Mucosa of gallbladder (tissue), 1 donor: ENCODE results near the gene SPINK1. TPM values are rescaled to one million over a fixed set of nuclear protein-coding genes. Genes with fewer than 3 reads are reported as not detected.
"Not testable (repeated sequence)": the region's sequence is repeated elsewhere in the genome, so short reads cannot be mapped to it uniquely, and the experiment has no call there.

Source experiments
- DNase-seq: peaks from one replicate; pipeline ENCODE4 v3.0.0-alpha.2; 2020; ENCODE audit warnings: low spot score
- total RNA-seq: library from RNA; stranded (reverse); gene quantifications from one replicate; pipeline ENCODE4 v1.2.1, GENCODE V29; 2021
- donor health status: DM: no; HTN: no; CAD: no.

Gene SPINK1, protein sequence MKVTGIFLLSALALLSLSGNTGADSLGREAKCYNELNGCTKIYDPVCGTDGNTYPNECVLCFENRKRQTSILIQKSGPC
- 234 TPM for total RNA-seq

DNA sequence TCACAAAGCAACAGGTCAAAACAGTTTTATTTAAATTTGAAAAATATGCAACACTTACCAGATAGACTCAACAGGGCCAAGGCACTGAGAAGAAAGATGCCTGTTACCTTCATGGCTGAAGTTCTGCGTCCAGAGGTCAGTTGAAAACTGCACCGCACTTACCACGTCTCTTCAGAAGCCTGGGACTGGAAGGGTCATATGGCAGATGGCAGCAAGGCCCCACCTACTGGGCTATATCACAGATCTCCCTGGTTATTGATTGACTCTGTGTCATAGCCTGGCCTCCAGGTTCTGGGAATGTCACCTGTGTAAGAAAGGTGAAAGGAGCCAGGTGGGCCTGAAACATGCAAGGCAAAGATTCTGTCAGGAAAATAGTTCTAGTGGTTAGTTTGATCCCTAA lies at the start of gene SPINK1:
Gene SPINK1 (minus strand): TSS at position 207 of the 400 bp plus-strand sequence. CDS start 94 bp downstream, at position 113.
- DNase-seq, result peak; percentile 35

DNA sequence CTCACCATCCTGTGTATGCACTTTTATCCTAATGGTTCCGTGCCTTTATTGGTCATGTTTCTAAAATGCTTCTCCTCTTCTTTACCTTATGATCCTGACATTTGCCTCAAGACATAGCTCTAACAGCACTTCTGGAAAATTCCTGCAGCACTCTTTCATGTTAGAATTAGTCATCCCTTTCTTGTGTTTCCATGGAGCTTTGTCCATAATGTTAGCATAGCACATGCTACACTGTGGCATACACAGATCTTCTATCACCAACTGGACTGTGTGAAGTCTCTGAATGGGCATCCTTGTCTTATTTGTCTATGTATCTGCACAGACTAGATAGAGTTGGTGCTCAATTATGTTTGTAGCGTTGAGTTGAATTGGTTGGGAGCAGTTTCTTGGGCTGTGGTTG lies 49.0 kb upstream of the SPINK1 start:
- no peak for DNase-seq

DNA sequence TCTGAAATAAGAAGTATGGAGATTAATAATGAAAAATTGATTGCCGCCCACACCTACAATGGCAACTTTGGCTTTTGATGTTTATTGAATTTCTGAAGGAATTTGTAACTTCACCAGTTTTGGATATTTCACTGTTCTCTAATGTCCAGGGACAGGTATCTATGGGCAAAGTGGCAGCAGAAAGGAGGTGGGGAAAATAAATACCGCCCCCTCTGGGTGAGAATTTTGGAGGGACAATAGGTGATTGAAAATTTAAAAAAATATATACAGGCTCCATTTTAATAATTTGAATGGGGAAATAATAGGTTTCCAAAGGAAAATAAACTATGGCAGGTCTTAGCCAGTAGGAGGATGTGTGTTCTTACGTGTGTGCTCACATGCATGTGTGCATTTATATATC lies 48.3 kb upstream of the SPINK1 start:
- no peak for DNase-seq

DNA sequence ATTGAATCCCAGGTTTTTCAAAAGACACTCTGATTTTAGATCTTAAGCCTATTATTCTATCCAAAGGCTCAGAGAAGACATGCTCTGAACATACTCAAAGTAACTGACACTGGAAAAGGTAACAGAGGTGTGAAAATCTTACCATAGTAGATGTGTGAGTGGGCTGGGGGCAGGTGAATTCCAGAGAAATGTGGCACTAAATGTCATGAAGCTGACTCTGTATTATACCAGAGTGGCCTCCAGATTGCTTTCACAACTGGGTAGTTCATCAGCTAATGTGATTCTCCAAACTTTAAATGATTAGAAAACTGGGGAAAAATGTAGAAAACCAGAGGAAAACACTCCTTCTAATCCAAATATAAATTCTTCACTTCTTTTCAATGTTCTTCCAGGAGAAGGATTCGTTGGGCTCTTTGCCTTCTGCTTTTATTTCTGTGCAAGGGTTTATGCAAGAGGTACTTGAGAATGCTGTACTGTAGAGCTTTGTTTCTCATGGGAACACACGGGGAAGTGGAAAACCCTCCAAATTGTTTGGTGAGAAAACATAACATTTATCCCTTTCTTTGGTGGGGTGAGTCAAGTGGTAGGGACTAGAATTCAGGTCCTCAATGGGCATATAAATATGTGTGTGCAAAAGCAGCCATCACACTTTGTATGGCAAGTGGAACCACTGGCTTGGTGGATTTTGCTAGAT lies 46.7 kb upstream of the SPINK1 start, which contains the start of gene SCGB3A2:
Gene SCGB3A2 (plus strand): TSS at position 646 of the 694 bp plus-strand sequence. CDS start 93 bp downstream, outside the sequence.
- DNase-seq, result no peak

DNA sequence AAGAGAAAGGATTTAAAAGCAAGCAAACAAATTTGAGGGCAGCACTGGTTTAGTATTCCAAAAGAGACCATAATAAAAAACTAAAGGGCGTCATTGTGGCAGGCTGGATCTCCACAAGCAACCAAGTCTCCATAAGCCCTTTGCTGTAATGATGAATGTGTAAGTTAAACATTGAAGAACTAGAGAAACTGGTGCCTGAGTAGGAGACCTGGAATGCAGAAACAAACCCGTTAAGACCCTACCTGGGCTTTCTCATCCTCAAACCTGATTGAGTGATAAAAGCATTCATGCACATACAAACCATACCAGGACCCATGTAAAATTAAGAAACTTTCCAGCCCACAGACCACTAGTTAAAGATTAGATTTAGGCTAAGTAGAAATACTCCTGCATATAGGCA lies 45.2 kb upstream of the SPINK1 start:
- no peak for DNase-seq

DNA sequence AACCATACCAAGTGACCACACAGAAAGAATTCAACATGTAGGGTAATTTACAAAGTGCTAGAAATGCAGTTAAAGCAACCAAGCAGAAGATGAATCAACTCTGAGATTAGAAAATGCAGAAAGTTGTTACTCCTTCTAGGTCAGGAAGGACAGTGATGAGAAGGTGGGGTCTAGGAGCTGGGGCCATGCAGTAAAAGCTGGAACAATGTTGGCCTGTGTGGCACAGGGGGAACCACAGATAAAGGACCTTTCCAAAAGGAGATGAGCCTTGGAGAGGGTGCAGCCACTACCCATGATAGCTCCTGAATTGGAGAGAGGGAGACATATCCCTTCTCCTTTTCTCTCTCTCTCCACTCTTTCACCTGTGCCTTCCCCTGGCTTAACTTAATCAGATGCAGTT lies 44.7 kb upstream of the SPINK1 start:
- DNase-seq, result no peak

DNA sequence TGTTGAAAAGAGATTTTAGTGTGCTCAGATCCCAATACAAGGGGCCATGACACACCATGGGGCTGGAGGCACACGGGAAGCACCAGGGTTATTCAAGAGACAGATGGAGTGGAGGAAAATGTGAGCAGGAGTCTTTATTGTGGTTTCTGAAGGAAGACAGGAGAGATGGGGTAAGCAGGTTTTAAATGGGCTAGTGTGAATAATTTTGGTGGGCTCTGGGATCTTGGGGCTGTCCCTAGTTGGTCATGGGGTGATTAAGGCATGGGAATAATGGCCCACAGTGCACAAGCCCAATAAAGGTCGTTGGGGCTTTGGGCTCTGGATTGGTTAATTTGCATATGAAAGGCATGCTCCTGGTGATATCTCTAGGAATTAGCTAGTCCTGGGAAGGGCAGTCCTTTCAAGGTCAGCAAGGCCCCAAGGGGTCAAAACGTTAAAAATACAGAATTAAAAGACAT lies 43.5 kb upstream of the SPINK1 start:
- DNase-seq, result no peak

DNA sequence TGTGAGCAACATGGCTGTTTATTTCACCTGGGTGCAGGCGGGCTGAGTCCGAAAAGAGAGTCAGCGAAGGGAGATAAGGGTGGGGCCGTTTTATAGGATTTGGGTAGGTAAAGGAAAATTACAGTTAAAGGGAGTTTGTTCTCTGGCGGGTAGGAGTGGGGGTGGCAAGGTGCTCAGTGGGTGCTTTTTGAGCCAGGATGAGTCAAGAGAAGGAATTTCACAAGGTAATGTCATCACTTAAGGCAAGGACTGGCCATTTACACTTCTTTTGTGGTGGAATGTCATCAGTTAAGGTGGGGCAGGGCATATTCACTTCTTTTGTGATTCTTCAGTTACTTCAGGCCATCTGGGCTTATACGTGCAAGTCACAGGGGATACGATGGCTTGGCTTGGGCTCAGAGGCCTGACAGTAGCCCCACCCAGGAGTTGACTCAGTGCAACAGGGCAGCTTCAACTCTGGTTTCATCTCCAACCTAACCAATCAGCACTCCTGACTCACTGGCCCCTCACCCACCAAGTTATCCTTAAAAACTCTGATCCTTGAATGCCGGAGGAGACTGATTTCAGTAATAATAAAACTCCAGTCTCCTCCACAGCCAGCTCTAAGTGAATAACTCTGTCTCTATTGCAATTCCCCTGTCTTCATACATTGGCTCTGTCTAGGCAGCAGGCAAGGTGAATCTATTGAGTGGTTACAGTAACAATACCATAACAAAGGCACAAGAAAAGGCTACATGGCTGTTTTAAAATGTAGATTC lies 42.8 kb upstream of the SPINK1 start:
- DNase-seq, result not testable (repeated sequence)

DNA sequence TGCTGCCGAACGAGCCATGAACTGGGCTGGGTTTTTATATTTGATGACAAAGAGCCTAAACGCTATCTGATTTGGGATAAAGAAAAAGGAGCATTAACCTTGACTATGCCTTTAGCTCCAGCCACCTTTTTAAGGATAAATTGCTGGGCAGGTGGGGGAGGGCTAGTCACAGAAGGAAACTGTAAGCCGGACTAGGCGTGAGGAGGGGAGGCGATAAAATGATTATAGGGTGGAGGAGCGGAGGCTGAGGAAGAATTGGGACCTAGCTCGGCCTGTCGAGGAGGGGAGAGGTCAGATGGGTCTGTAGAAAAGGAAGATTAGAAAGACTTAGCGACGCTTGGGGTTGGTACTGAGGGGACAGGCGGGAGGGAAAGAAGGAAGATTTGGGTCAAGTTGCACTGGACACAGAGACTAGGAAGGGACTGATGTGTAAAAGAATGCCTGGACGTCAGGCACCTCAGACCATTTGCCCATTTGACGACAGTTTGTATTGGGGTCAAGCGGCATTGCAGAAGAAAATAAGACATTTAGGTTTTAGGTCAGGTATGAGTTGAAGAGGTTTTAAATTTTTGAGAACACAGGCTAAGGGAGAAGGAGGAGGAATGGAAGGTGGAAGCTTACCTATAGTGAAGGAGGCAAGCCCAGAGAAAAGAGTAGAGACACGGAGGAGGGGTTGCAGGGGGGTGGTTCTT lies 41.4 kb upstream of the SPINK1 start:
- not testable (repeated sequence) for DNase-seq

DNA sequence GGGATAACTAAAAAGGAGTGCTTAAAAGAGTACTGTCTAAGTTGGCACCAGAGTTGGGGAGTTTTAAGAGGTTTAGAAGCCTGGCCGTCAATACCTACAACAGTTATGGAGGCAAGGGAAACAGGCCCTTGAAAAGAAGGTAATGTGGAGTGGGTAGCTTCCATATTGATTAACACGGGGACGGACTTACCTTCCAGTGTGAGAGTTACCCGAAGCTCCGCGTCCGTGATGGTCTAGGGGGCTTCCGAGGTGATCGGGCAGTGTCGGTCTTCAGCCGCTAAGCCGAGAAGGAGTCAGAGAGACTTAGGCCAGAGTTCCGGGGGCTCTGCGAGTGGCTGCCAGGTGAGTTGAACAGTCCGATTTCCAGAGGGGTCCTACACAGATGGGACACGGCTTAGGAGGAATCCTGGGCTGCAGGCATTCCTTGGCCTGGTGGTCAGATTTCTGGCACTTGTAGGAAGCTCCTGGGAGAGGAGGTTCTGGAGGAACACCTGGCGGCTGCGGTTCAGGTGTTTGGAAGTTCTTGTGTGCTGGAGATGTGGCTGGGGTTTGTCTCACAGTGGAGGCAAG lies 40.6 kb upstream of the SPINK1 start:
- not testable (repeated sequence) for DNase-seq

DNA sequence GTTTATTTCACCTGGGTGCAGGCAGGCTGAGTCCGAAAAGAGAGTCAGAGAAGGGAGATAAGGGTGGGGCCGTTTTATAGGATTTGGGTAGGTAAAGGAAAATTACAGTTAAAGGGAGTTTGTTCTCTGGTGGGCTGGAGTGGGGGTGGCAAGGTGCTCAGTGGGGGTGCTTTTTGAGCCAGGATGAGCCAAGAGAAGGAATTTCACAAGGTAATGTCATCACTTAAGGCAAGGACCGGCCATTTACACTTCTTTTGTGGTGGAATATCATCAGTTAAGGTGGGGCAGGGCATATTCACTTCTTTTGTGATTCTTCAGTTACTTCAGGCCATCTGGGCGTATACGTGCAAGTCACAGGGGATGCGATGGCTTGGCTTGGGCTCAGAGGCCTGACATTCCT lies 38.4 kb upstream of the SPINK1 start:
- DNase-seq, result not testable (repeated sequence)

DNA sequence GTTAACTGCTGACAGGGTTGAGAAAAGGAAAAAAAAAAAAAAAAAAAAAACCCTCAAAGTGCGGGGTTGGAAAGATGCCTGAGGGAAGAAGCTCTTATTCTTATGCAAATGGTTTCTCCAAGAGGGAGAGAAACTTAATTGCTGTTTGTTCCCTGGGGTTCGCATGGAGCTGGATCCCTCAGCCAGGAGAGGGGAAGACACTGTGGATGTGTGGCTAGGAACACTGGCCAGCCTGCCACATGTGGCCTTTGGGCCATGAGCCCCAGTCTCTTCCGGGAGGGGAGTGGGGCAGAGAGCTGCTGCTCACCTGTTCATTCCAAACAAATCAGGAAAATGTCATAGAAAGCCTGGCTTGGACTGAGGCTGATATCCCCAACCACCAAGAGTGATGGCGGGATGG lies 37.6 kb upstream of the SPINK1 start:
- no peak for DNase-seq

DNA sequence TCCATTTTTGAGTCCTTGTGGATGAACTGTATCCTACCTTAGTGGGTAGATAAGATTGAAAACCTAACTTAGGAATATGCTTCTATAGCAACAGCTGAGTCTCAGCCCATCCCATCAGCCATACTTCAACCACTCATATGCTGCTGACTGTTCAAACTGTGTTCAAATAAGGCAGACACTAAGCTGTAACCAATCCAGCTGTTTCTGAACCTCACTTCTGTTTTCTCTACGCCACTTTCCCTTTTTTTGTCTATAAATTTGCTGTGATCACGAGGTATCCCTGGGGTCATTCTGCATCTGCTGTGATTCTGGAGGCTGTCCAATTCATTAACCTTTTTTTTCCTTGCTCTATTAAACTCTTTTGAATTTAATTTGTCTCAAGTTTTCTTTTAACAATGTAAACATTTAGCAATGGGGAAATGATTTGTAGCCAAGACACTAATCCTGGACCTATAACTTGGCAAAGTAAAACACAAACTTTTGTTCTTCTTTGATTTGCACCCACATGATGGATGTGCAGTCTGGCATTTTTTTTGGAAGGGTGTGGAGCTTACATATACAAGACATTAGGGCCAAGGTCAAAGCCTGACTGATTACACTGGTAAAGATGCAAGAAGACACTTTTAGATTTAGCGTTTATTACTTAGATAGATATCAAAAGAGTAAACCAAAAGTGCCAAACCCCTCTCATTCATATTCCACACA lies 32.1 kb upstream of the SPINK1 start:
- DNase-seq, result no peak

DNA sequence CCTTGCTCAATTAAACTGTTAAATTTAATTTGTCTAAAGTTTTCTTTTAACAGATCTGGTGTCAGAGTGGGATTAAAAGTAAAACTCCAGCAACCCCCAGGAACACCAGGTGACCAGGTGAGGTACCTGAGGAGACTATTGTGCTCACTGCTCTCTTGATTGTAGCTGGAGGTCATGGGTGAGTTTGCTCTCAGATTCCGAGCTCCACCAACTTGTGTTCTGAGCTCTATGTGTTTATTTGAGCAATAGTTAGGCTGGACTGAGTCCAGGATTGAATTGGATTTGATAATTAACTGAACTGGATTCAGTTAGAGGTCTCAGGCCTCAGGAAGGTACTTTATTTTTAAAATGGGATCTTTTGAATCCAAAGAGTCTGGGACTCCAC lies 29.2 kb upstream of the SPINK1 start:
- peak; percentile 63 for DNase-seq

DNA sequence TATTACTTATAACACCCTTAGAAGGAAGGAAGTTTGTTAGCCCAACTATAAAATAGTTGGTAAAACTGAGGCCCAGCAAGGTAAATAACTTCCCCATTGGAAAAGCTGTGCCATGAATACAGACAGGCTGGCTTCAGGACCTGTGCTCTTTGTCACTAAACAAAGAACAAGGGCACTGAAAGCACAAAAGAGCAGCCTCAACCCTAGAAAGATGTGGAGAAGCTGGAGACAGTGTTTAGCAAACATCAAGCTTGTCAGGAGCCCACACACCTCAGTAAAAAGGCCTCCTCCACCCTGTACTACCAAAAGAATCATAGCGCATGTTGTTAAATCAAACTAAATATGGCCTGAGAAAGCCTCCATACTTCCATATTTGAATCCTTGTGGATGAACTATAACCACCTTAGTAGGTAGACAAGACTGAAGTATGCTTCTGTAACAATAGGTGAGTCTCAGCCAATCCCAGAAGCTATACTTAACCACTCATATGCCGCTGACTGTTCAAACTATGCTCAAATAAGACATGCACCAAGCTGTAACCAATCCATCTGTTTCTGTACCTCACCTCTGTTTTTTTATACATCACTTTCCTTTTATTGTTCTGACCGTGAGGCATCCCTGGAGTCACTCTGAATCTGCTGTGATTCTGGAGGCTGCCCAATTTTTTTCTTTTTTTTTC lies 28.6 kb upstream of the SPINK1 start:
- DNase-seq, result no peak

DNA sequence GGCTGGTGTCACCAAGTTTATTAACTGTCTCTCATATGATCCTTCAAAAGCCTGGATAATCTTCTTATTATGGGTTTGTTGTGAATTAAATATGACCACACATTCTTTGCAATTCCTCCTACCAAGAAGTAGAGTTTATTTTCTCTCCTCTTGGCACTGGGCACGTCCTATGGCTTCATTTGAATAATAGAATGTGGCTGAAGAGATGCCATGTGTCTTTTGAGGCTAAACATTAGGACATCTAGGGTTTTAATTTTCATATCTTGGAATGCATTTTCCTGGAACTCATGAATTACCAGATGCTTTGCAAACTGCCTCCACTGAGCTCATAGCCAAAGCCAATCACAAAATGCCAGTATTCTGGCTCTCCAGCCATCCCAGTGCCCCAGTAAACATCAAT lies 27.1 kb upstream of the SPINK1 start:
- no peak for DNase-seq

DNA sequence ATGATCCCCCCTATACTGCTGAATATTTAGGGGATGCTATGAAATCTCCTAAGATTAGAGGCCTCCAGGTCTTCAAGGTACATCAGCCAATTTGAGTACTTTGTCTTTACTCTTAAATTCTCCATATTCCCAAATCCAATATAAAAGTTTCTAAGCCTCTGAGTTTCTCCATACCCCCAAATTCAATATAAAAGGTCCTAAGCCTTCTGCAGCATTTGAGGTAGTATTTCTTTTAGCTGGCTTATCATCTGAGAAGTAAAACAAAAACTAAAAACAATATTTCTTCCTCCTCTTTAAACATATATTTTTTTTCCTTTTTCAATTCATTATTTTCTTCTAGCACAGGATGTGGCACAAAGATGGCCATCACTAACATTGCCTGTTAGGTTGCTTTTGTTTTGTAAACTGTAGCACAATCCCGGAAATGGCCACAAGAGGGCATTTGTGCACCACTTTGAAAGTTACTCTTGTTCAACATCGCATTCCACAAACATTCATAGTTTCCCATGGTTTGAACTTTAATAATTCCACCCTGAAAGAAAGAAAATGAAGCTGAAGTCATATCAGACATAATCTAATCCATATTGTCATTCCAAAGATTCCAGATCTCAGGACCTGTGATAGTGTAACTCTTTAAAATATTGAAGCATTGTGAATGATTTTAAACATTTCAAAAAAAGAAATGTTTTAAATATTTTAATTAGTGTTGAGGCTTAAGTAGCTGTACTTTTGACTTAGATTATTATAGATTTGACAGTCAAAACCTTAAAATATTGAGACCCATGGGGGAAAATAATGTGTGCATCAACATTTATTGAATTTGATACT lies 26.0 kb upstream of the SPINK1 start:
- DNase-seq, result peak; percentile 71

DNA sequence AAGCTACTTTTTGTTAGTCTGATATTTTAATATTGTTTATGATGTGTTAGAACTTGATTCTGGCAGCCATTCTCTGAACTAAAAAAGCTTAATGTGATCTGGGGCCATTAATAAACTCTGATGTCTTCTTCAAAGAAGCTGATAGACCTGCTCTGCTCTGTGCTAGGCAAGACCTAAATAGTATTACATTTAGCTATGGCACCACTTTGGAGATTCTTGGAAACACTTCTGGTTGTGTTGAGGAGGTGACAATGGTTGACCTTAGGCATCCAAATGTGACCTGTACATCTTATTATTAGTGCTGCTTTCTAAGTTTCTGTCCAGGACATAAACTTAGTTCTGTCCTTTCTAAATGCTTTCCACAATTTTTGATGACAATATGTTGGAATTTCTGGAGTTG lies 25.3 kb upstream of the SPINK1 start:
- DNase-seq, result no peak

DNA sequence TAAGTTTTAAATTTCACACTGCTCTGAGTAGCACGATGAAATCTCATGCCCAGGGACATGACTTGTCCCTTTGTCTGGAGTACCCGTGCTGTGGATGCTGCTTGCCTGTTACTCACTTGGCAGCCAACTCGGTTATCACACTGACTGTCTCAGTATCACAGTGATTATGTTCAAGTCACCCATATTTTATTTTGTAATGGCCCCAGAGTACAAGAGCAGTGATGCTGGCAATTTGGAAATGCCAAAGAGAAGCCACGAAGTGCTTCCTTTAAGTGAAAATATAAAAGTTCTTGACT lies 24.3 kb upstream of the SPINK1 start:
- no peak for DNase-seq
